Erythroblast (primary cell): Measurements from ENCODE around the gene LURAP1L.

ENCODE experiments used
- GATA1 ChIP-seq: IDR thresholded peaks from 2 replicates; pipeline ENCODE4 v1.6.1; 2011; ENCODE audit warnings: low read depth, mild to moderate bottlenecking, control low read depth, low read length, moderate library complexity
- POLR2A ChIP-seq: IDR thresholded peaks from 2 replicates; pipeline ENCODE4 v1.6.1; 2011; ENCODE audit warnings: mild to moderate bottlenecking, low read length

GRCh38 chr9:12808569-12808968 lies 33.7 kb downstream of the LURAP1L start:
- TF ChIP-seq POLR2A: no peak
- TF ChIP-seq GATA1: no peak
